Fibroblast of villous mesenchyme (primary cell): ENCODE data around the gene PRKRIP1. TPM values are rescaled to one million over a fixed set of nuclear protein-coding genes. Genes with fewer than 3 reads are reported as not detected.
"Not testable (repeated sequence)": the region's sequence is repeated elsewhere in the genome, so short reads cannot be mapped to it uniquely, and the experiment has no call there.

Source experiments
- DNase-seq: peaks from one replicate; pipeline ENCODE4 v3.0.0-alpha.2; 2010; ENCODE audit warnings: low read depth
- H3K4me3 ChIP-seq: 2 replicates; pipeline ENCODE4 v1.5.1; 2011; ENCODE audit warnings: low read depth, mild to moderate bottlenecking, low read length
- CTCF ChIP-seq: IDR thresholded peaks from 2 replicates; pipeline ENCODE4 v1.5.1; 2012; ENCODE audit warnings: low read depth, mild to moderate bottlenecking, low read length; ENCODE audit not compliant: insufficient read depth
- total RNA-seq: library from RNA; depleted of rRNA; stranded (reverse); fragments of >200 nt; gene quantifications from 2 replicates; pipeline ENCODE4 v1.2.3, GENCODE V29; 2012

Gene PRKRIP1
- total RNA-seq, 1 donor, result 18.6 TPM

DNA sequence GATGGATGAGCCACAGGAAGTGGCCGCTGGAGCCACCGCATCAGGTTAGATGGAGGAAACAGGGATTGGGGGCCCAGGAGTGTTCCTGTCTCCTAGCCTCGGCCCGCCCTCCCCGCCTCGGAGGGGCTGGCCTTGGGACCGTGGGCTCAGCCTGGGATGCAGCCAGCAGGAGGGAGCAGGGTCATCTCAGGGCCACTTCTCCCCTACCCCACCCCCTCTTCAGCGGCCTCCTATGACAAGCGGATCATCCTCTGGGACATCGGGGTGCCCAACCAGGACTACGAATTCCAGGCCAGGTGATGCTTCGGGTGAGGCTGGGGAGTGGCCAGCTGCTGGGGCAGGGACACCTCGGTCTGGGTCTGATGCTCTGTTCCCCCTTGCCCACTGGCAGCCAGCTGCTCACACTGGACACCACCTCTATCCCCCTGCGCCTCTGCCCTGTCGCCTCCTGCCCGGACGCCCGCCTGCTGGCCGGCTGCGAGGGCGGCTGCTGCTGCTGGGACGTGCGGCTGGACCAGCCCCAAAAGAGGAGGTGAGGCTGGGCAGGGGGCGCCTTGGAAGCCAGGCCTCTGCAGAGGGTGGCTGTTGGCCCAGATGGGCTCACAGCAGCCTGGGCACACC, 73.3 kb downstream of the PRKRIP1 start:
- no peak overlapping the region for H3K4me3 ChIP-seq
- no peak for DNase-seq
- TF ChIP-seq CTCF, result no peak

DNA sequence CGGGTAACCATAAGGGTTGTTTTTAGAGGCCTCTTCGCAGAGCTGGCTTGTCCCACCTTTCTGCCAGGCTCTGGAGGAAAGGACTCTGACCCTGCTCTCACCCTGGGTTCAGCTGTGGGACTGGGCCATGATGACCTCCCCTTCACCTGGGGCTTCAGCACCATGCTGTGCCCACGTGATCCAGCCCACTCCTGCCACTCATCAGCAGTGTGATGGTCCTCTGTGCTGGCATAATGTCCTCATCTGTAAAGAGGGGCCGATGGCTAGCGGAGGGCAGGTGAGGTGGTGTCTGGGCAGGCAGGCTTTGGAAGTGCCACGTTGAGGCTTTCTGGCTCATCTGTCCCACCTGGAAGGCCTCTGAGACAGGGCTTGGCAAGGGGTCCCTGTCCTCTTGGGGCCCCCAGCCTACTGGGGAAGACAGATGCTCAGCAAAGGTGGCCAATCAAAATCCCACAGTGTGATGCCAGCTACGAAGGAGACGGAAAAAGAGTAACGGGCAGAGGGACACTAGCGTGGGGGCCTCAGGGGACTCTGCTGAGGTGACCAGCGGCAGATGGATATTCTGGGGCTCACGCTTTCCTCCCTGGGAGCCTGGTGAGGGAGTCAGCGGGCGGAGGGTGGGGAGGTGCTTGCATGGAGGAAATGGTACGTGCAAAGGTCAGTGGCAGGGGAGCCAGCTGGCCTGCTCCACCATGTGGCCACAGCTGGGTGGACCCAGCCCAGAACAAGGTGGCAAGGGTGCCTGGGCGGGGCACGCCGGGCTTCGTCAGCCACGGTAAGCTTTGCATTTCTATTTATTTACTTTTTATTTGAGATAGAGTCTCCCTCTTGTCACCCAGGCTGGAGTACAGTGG, 74.0 kb downstream of the PRKRIP1 start:
- H3K4me3 ChIP-seq, result no peak overlapping the region
- DNase-seq, result no peak
- no peak for TF ChIP-seq CTCF

DNA sequence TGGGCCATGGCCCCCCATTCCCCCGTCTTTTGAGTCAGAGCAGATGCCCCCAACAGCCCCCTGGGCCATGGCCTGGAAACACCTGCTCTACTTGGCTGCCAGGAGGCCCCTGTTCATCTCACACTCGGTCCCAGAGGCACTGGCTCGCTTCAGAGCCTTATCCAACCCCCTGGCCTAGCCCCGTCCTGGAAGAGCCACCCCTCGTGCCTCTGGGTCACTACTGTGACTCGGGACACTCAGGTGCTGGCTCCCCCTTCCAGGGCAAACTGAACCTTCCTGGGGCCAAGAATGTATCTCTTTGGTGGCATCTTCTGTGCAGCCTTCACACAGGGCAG, 75.6 kb downstream of the PRKRIP1 start:
- no peak overlapping the region for H3K4me3 ChIP-seq
- no peak for TF ChIP-seq CTCF
- DNase-seq, result no peak

DNA sequence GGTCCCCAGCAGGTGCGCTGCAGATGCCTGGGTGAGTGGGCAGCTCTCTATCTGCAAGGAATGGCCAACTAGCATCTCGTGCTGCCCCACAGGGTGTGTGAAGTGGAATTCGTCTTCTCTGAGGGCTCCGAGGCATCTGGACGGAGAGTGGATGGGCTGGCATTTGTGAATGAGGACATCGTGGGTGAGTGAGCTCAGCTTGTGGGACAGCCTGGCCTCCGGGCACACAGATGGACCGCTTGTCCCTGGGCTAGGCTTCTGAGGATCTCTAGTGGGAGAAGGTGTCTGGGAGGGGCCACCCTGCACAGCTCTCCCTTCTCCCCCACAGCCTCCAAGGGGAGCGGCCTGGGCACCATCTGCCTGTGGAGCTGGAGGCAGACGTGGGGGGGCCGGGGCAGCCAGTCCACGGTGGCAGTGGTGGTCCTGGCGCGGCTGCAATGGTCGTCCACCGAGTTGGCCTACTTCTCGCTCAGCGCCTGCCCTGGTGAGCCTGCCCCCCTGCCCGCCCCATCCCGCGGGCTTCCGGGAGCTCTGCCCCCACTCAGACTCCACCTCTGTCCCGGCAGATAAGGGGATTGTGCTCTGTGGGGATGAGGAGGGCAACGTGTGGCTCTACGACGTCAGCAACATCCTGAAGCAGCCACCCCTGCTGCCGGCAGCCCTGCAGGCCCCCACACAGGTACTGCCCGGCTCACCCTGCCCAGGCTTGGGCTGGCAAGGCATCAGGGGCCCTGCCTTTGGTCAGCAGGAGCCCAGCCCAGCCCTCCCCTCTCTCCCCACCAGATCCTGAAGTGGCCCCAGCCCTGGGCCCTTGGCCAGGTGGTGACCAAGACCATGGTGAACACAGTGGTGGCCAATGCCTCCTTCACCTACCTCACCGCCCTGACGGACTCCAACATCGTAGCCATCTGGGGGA, 76.2 kb downstream of the PRKRIP1 start:
- no peak for TF ChIP-seq CTCF
- DNase-seq, result no peak
- no peak overlapping the region for H3K4me3 ChIP-seq

DNA sequence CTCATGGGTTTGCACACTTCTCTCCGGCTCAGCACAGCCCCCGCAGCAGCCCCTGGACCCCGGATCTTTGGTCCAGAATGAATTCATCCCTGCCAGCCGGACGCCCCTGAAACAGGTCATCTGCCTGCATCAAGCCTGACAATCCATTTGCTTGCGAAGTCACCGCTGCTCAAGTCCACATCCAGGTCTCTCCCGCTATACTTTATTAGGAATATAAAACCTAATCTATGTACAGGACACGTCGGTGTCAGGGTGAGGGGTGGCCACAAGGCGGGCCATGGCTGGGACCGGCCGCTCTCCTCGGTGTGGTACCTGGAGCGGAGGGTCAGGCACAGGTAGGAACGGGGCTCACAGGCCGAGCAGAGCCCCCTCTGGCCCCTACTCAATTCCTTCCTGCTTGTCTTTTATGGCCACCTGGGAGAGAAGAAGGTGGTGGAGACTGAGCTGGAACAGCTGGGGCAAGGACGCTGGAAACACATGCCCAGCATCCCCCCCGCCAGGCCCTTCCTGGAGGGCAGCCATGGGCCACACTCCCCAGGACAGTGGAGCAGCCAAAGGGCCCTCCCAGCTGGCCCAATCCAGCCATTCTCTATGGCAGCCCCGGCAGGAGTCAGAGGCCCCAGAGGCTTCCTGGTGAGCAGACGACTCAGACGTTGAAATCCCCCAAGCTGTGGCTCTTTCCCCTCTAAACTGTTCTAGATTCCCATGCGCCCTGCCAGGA, 77.3 kb downstream of the PRKRIP1 start:
- TF ChIP-seq CTCF, result no peak
- no peak overlapping the region for H3K4me3 ChIP-seq
- no peak for DNase-seq

- DNase-seq, H3K4me3 ChIP-seq: not testable (repeated sequence)
Observed at GRCh38 chr7:102474116-102474515, 78.0 kb downstream of the PRKRIP1 start.

GRCh38 chr7:102474736-102475435, 78.7 kb downstream of the PRKRIP1 start:
- DNase-seq, H3K4me3 ChIP-seq: not testable (repeated sequence)
